ENCODE measurements around the gene NCDN.

- TF ChIP-seq CTCF (conservative IDR thresholded peaks at IDR 0.05 in 1 of 2, IDR thresholded peaks at IDR 0.05 in 1 of 2; ENCODE audit: low read depth in 1 of 2, low read length in 2 of 2) (no peak), EZH2 (IDR thresholded peaks at IDR 0.05; ENCODE audit: low read length, missing control alignments) (no peak)
Observed at GRCh38 chr1:35600593-35600992, 43.0 kb downstream of the NCDN start.

Measured in fibroblast of lung (primary cell).